Coronary artery (tissue), 2 donors: ENCODE measurements around the gene TRIM61.
"Not testable (repeated sequence)": the region's sequence is repeated elsewhere in the genome, so short reads cannot be mapped to it uniquely, and the experiment has no call there.

Source experiments
- DNase-seq: peaks from one replicate; pipeline ENCODE4 v3.0.0-alpha.2; 2017; ENCODE audit warnings: low spot score
- H3K27ac ChIP-seq, 2 donors: fragments of 200-600 bp; sonication (generic); one replicate each; pipeline ENCODE4 v1.5.1; 2016 to 2019
- H3K4me3 ChIP-seq: fragments of 200-600 bp; sonication (generic); 2 replicates; pipeline ENCODE4 v1.5.1; 2016; ENCODE audit warnings: mild to moderate bottlenecking, moderate library complexity
- CTCF ChIP-seq: fragments of 200-600 bp; sonication (generic); IDR thresholded peaks from one replicate; pipeline ENCODE4 v1.5.1; 2019; ENCODE audit warnings: antibody characterized with exemption

The TRIM61 gene

GRCh38 chr4:164989471-164989870, 12.0 kb upstream of the TRIM61 start:
- TF ChIP-seq CTCF = no peak
- Histone ChIP-seq H3K27ac (no peak overlapping the region), H3K4me3 (no peak overlapping the region)
- no peak for DNase-seq

GRCh38 chr4:164971929-164972328, 5.5 kb downstream of the TRIM61 start:
- DNase-seq, H3K27ac ChIP-seq, H3K4me3 ChIP-seq: not testable (repeated sequence)

- TF ChIP-seq CTCF = no peak
- DNase-seq = no peak
- Histone ChIP-seq H3K4me3 (no peak overlapping the region), H3K27ac (no peak overlapping the region)
Observed at GRCh38 chr4:164959896-164960295, 17.6 kb downstream of the TRIM61 start.

GRCh38 chr4:164959421-164959820, 18.0 kb downstream of the TRIM61 start:
- H3K27ac ChIP-seq, H3K4me3 ChIP-seq, DNase-seq: not testable (repeated sequence)

- peak overlapping the region; percentile 20 to 56 for H3K27ac ChIP-seq
- H3K4me3 ChIP-seq = peak overlapping the region; percentile 79
- DNase-seq = no peak
- TF ChIP-seq CTCF = no peak
Observed at GRCh38 chr4:164956766-164957643, 20.5 kb downstream of the TRIM61 start.

GRCh38 chr4:164955107-164955805, 22.2 kb downstream of the TRIM61 start:
- no peak overlapping the region for H3K4me3 ChIP-seq
- TF ChIP-seq CTCF = no peak
- no peak for DNase-seq
- H3K27ac ChIP-seq = no peak overlapping the region

GRCh38 chr4:164952551-164952950, 24.9 kb downstream of the TRIM61 start:
- no peak for TF ChIP-seq CTCF
- no peak for DNase-seq
- no peak overlapping the region for H3K27ac ChIP-seq
- no peak overlapping the region for H3K4me3 ChIP-seq
